Esophagus muscularis mucosa (tissue), 4 donors: Measurements from ENCODE around the gene SORCS2. TPM values are rescaled to one million over a fixed set of nuclear protein-coding genes. Genes with fewer than 3 reads are reported as not detected.

Source experiments
- DNase-seq: peaks from one replicate; pipeline ENCODE4 v3.0.0-alpha.2; 2017; ENCODE audit errors: extremely low spot score
- H3K27ac ChIP-seq, 4 donors: fragments of 200-600 bp; sonication (generic); replicated peaks in 1 of 4; 1 replicate in 3 of 4; 2 replicates in 1 of 4; pipeline ENCODE4 v1.5.1; 2016 to 2019; ENCODE audit warnings: mild to moderate bottlenecking in 1 of 4
- H3K27me3 ChIP-seq, 4 donors: fragments of 200-600 bp; sonication (generic); one replicate each; pipeline versions ENCODE4 v1.5.1 to v1.6.0; 2016 to 2019
- H3K36me3 ChIP-seq, 4 donors: fragments of 200-600 bp; sonication (generic); one replicate each; pipeline ENCODE4 v1.5.1; 2016 to 2019
- H3K4me1 ChIP-seq, 4 donors: fragments of 200-600 bp; sonication (generic); one replicate each; pipeline ENCODE4 v1.5.1; 2016 to 2019
- H3K4me3 ChIP-seq, 4 donors: fragments of 200-600 bp; sonication (generic); 1 replicate in 2 of 4; 2 replicates in 2 of 4; pipeline ENCODE4 v1.5.1; 2016 to 2019; ENCODE audit warnings: mild to moderate bottlenecking in 4 of 4, moderate library complexity in 1 of 4
- H3K9me3 ChIP-seq, 4 donors: fragments of 200-600 bp; sonication (generic); 1 replicate in 3 of 4; 2 replicates in 1 of 4; pipeline ENCODE4 v1.5.1; 2016 to 2019
- CTCF ChIP-seq, 3 experiments: fragments of 200-600 bp in 2 of 3; fragments of 450-650 bp in 1 of 3; sonication (generic) in 2 of 3; IDR thresholded peaks; one replicate each; pipeline ENCODE4 v1.5.1; 2017 to 2019; ENCODE audit warnings: antibody characterized with exemption in 3 of 3, mild to moderate bottlenecking in 2 of 3, moderate library complexity in 1 of 3
- EP300 ChIP-seq: sonication (generic); formaldehyde crosslinking; IDR thresholded peaks from one replicate; pipeline ENCODE4 v1.6.1; 2017; ENCODE audit warnings: antibody characterized with exemption
- POLR2A ChIP-seq: fragments of 450-650 bp; IDR thresholded peaks from one replicate; pipeline ENCODE4 v1.6.1; 2017; ENCODE audit warnings: antibody characterized with exemption, moderate library complexity, mild to moderate bottlenecking, low read depth
- POLR2AphosphoS5 ChIP-seq, 2 donors: sonication (generic); formaldehyde crosslinking; IDR thresholded peaks; one replicate each; pipeline ENCODE4 v1.6.1; 2017; ENCODE audit warnings: antibody characterized with exemption in 2 of 2
- WGBS: methylation state at CpG from one replicate; pipeline ENCODE4 v1.1.5; 2018; 5-methylcytosine and 5-hydroxymethylcytosine counted together
- intact Hi-C: fragments of 100-400 bp; cut with DNase I; formaldehyde crosslinking; loops from one replicate; pipeline ENCODE4 v1.15.1; 2023
- total RNA-seq, 4 donors: library from RNA; depleted of rRNA; stranded (reverse); fragments of >200 nt; gene quantifications; one replicate each; pipeline versions ENCODE4 v1.1.0 to v1.2.1, GENCODE V29; 2016

Gene SORCS2
- total RNA-seq, 4 donors from 2014 or later = 3.3 to 10.1 (median 4.3) TPM

DNA sequence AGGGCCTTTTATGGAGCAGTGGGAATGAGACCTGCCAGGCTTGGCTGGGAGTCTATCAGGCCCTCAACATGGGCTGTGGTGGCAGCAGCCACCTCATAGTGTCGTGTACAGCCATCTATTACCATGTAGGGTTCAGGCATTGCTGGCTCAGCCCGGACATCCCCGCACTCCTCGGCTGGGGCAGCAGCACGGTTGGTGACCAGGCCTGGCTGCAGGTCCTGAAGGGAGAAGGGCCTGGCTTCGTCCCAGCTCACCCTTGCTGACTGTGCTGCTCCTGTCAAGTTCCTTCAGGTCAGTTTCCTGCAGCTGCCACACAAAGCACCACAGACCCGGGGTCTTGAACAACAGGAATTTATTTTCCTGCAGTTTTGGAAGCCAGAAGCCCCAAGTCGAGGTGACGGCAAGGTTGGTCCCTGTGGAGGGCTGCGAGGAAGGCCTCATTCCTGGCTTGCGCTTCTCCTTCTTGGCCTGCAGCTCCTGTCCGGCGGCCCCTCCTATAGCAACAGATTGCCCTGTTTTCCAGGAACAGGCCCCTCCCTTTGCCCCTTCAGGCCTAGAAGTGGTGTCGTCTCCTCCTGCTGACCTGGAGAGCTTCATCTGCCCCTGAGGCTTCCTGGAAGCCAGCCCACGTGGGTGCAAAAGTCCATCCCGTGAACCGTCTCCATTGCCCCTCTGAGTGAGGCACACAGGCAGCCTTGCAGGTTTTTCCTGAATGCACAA lies 25.2 kb upstream of the SORCS2 start:
- 78% methylated on average over 8 of the region's 17 CpGs for WGBS
- DNase-seq = no peak

DNA sequence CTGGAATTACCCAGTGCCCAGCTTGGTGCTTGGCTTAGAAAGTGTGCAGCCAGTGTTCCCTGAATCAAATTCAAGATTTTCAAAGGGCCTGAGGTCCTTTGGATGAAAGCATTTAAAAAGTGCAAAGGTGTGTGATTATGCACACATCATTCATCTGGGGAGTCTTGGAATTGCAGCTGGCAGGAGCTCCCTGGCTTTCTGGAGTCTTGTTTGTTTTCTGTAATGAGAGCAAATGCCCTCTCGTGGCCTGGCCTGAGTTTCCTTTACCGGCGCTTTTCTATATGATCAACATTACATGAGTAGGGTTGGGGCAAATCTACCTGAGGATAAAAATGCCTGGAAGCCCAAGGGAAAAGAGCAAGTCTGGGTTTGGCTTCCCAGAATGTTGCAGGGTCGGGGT lies 24.6 kb upstream of the SORCS2 start:
- Histone ChIP-seq H3K9me3 (no peaks in the 10 kb centered on the region), H3K4me1 (no peaks in the 10 kb centered on the region), H3K36me3 (no peaks in the 10 kb centered on the region), H3K27me3 (no peaks in the 10 kb centered on the region), H3K27ac (no peak overlapping the region), H3K4me3 (no peak overlapping the region)
- no peak for DNase-seq
- 66% methylated on average over 4 of the region's 4 CpGs for WGBS
- TF ChIP-seq POLR2AphosphoS5 (IDR thresholded peaks at IDR 0.05) = no peak
- TF ChIP-seq EP300 = no peak
- TF ChIP-seq POLR2A = no peak
- no peak for TF ChIP-seq CTCF (IDR thresholded peaks at IDR 0.05)
- intact Hi-C loops = no loop called here

More for the DNA sequence above, 25.2 kb upstream of the SORCS2 start:
- H3K4me3 ChIP-seq = no peak overlapping the region
- H3K9me3 ChIP-seq = no peaks in the 10 kb centered on the region
- peaks cover 0 to 2% (median under 1%) of the 10 kb centered on the region in 4 donors for H3K4me1 ChIP-seq
- H3K27ac ChIP-seq = no peak overlapping the region
- no peaks in the 10 kb centered on the region for H3K36me3 ChIP-seq
- TF ChIP-seq POLR2A (no peak), POLR2AphosphoS5 (IDR thresholded peaks at IDR 0.05) (no peak), CTCF (IDR thresholded peaks at IDR 0.05) (no peak), EP300 (no peak)
- H3K27me3 ChIP-seq = no peaks in the 10 kb centered on the region
- intact Hi-C loops = no loop called here

- intact Hi-C loops = no loop called here
- no peaks in the 10 kb centered on the region for H3K4me1 ChIP-seq
- no peak for DNase-seq
Measured at GRCh38 chr4:7168106-7168505, 24.2 kb upstream of the SORCS2 start.

DNA sequence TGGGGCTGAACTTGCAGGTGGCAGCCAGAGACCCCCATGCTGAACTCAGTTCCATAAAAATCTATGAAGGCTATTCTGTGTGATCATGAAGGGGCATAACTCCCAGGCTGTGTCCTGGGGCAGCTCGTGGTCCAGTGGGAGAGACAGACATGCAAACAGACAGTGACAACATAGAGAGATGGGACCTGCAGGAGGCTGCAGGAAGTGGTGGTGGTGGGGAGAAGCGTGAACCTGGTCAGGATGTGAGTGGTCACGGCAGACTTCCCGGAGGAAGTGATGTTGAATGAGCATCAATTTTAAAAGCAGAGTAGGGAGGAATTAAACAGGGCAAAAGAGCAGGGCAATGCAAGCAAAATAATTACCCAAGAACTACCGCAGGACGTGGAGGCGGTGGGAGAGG lies 23.2 kb upstream of the SORCS2 start:
- intact Hi-C loops = no loop called here
- WGBS = 90% methylated on average over 7 of the region's 7 CpGs
- no peaks in the 10 kb centered on the region for H3K4me1 ChIP-seq
- no peaks in the 10 kb centered on the region for H3K9me3 ChIP-seq
- no peak for DNase-seq
- H3K36me3 ChIP-seq = no peaks in the 10 kb centered on the region
- H3K27me3 ChIP-seq = no peaks in the 10 kb centered on the region
- H3K27ac ChIP-seq = no peak overlapping the region
- TF ChIP-seq POLR2A = no peak
- TF ChIP-seq POLR2AphosphoS5 (IDR thresholded peaks at IDR 0.05) = no peak
- no peak for TF ChIP-seq EP300
- no peak for TF ChIP-seq CTCF (IDR thresholded peaks at IDR 0.05)
- no peak overlapping the region for H3K4me3 ChIP-seq

More at GRCh38 chr4:7168106-7168505, 24.2 kb upstream of the SORCS2 start:
- Histone ChIP-seq H3K9me3 (no peaks in the 10 kb centered on the region), H3K36me3 (no peaks in the 10 kb centered on the region), H3K27ac (no peak overlapping the region), H3K27me3 (no peaks in the 10 kb centered on the region), H3K4me3 (no peak overlapping the region)
- TF ChIP-seq POLR2AphosphoS5 (IDR thresholded peaks at IDR 0.05) = no peak
- TF ChIP-seq EP300 = no peak
- TF ChIP-seq POLR2A = no peak
- TF ChIP-seq CTCF (IDR thresholded peaks at IDR 0.05) = no peak
- WGBS = 93% methylated on average over 8 of the region's 8 CpGs

DNA sequence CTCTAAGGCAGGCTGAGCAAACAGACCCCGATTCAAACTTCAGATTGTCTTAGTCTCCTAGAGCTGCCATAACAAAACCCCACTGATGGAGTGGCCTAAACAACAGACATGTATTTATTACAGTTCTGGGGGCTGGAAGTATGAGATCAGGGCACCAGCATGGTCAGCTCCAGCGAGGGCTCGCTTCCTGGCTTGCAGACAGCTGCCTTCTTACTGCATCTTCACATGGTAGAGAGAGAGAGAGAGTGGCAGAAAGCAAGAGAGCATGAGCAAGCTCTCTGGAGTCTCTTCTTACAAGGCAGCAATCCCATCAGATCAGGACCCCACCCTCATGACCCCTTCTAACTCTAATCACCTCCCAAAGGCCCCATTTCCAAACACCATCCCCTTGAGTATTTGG lies 22.3 kb upstream of the SORCS2 start:
- no peak for DNase-seq
- H3K27me3 ChIP-seq = no peaks in the 10 kb centered on the region
- WGBS = 67% methylated on average over 3 of the region's 3 CpGs

More for the DNA sequence above, 22.3 kb upstream of the SORCS2 start:
- TF ChIP-seq EP300 = no peak
- no peak for TF ChIP-seq POLR2A
- no peak for TF ChIP-seq CTCF (IDR thresholded peaks at IDR 0.05)
- TF ChIP-seq POLR2AphosphoS5 (IDR thresholded peaks at IDR 0.05) = no peak
- Histone ChIP-seq H3K4me1 (no peaks in the 10 kb centered on the region), H3K9me3 (no peaks in the 10 kb centered on the region), H3K27ac (no peak overlapping the region), H3K36me3 (no peaks in the 10 kb centered on the region), H3K4me3 (no peak overlapping the region)
- intact Hi-C loops = no loop called here
